ENCODE results near the gene BICRAL.

DNA sequence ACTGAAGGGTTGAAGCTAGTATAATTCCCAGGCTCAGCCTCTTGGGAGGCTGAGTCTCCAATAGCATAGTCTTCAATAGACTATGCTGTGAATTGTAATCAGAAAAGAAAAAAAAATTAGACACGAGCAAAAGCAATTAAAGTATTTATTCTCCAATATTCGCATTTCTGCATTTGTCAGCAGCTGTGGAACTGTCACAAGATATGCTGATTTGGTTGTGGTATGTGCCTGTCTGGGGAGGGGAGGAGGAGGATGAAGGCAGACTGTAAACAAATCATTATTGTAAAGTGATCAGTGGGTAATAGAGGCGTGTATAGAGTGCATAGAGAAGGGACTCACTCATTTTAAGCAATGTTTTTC lies 10.1 kb upstream of the BICRAL start:
- no peak for TF ChIP-seq EZH2phosphoT487 (IDR thresholded peaks at IDR 0.05; ENCODE audit: low read depth)
- TF ChIP-seq, protein P1, sequence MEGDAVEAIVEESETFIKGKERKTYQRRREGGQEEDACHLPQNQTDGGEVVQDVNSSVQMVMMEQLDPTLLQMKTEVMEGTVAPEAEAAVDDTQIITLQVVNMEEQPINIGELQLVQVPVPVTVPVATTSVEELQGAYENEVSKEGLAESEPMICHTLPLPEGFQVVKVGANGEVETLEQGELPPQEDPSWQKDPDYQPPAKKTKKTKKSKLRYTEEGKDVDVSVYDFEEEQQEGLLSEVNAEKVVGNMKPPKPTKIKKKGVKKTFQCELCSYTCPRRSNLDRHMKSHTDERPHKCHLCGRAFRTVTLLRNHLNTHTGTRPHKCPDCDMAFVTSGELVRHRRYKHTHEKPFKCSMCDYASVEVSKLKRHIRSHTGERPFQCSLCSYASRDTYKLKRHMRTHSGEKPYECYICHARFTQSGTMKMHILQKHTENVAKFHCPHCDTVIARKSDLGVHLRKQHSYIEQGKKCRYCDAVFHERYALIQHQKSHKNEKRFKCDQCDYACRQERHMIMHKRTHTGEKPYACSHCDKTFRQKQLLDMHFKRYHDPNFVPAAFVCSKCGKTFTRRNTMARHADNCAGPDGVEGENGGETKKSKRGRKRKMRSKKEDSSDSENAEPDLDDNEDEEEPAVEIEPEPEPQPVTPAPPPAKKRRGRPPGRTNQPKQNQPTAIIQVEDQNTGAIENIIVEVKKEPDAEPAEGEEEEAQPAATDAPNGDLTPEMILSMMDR (IDR thresholded peaks at IDR 0.05; ENCODE audit: low read depth, low read length) = no peak

Measured in OCI-LY3 (cell line).